ENCODE measurements around the gene RAB11FIP4. TPM values are rescaled to one million over a fixed set of nuclear protein-coding genes. Genes with fewer than 3 reads are reported as not detected.
A peak's percentile ranks its signal among the peaks of the same experiment; 100 is the strongest.

The RAB11FIP4 gene
- total and polyA plus RNA-seq, 12 donors = 1.6 to 13.9 (median 8.4) TPM

DNA sequence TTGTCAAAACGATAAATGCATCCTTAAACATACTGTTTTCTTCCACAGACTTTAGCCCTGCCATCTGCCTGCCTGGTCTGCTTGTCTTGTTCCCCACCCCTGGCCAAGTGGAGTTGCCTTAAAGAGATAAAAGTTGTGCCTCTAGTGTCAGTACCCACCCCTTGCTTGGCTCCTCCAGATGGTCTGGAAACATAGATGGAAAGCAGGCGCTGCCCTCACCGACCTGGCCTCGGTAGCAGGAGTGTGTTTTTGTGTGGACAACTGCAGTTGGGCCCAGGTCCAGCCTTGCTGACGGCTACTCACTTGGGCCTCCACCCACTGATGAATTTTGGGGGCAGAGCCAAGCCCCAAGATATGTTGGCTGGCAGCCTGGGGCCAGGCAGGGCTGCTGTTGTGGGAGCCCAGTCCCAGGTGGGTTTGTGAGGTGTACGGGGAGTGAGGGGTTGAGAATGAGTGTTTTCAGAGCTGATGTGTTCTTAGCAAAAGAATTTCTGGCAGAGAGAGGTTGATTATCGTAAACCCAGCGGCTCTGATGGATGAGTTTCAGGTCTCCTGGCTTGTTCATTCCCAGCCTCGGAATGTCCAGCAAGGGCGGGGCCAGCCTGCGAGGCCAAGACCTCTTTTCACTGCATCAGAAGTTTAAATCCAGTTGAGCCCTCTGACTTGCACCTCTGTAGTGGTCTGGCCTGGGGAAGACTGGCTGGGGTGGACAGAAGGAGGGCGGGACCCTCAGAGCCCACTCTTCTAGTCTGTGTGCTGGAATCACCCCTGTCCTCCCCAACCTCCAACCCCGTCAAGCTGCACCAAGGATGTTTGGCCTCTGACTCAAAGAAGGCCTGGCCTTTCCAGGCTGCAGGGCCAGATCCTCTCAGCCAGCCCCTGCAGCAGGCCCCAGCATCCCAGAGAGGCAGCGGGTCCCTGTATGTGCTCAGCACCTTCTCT lies 179.7 kb downstream of the RAB11FIP4 start:
- WGBS, 2 donors = 26 to 31% methylated on average over 14 of the region's 14 CpGs
- DNase-seq (peak; percentile 82 to 86), ATAC-seq (peak; percentile 65 to 92 (median 87))
- intact Hi-C loops (cut with DNase I) = loop anchor here in 2 of 10 donors (5.0 to 10.0 kb wide), 2 partner anchors 124 to 166 kb away; no protein-coding TSS in a partner anchor
- H3K9me3 ChIP-seq = no peaks in the 10 kb centered on the region
- peak overlapping the region in 1 of 10 donors; percentile 1 for H3K4me3 ChIP-seq
- H3K27ac ChIP-seq = peak overlapping the region; percentile 38 to 89 (median 76)
- H3K36me3 ChIP-seq = peaks cover 0 to 3% (median 0%) of the 10 kb centered on the region in 9 donors
- TF ChIP-seq, protein P1, sequence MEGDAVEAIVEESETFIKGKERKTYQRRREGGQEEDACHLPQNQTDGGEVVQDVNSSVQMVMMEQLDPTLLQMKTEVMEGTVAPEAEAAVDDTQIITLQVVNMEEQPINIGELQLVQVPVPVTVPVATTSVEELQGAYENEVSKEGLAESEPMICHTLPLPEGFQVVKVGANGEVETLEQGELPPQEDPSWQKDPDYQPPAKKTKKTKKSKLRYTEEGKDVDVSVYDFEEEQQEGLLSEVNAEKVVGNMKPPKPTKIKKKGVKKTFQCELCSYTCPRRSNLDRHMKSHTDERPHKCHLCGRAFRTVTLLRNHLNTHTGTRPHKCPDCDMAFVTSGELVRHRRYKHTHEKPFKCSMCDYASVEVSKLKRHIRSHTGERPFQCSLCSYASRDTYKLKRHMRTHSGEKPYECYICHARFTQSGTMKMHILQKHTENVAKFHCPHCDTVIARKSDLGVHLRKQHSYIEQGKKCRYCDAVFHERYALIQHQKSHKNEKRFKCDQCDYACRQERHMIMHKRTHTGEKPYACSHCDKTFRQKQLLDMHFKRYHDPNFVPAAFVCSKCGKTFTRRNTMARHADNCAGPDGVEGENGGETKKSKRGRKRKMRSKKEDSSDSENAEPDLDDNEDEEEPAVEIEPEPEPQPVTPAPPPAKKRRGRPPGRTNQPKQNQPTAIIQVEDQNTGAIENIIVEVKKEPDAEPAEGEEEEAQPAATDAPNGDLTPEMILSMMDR (IDR thresholded peaks at IDR 0.05) = no peak
- H3K4me1 ChIP-seq = peaks cover 6 to 76% (median 73%) of the 10 kb centered on the region in 9 donors
- H3K27me3 ChIP-seq = no peaks in the 10 kb centered on the region

DNA sequence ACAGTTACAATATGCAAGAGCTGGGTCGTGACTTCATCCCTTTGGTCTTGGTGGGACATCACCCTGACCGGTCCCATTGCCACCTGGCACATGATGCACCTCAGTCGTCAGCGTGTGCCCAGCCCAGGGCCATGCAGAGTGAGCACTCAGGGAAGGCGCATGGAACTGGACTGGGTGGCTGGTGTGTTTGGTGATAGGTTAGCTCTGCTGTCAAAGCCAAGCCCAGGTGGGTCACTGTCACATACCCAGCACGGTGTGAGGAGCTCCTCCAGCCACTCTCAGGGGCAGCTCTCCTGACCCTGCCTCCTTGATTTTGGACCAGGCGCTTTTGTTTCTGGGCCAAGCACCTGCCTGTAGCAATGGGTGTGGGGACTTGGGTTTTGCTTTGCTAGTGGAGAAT lies 180.9 kb downstream of the RAB11FIP4 start:
- TF ChIP-seq, protein P1 (IDR thresholded peaks at IDR 0.05) = no peak
- ATAC-seq (no peak), DNase-seq (no peak)
- H3K4me3 ChIP-seq = no peak overlapping the region
- H3K36me3 ChIP-seq = peaks cover 0 to 3% (median 0%) of the 10 kb centered on the region in 9 donors
- H3K27me3 ChIP-seq = no peaks in the 10 kb centered on the region
- H3K9me3 ChIP-seq = no peaks in the 10 kb centered on the region
- intact Hi-C loops (cut with DNase I) = loop anchor here in 2 of 10 donors (5.0 to 10.0 kb wide), 2 partner anchors 122 to 165 kb away; no protein-coding TSS in a partner anchor
- WGBS, 2 donors = 93 to 97% methylated on average over 7 of the region's 7 CpGs
- peaks cover 6 to 66% (median 62%) of the 10 kb centered on the region in 9 donors for H3K4me1 ChIP-seq
- peak overlapping the region in 9 of 10 donors; percentile 55 to 89 (median 76) for H3K27ac ChIP-seq

DNA sequence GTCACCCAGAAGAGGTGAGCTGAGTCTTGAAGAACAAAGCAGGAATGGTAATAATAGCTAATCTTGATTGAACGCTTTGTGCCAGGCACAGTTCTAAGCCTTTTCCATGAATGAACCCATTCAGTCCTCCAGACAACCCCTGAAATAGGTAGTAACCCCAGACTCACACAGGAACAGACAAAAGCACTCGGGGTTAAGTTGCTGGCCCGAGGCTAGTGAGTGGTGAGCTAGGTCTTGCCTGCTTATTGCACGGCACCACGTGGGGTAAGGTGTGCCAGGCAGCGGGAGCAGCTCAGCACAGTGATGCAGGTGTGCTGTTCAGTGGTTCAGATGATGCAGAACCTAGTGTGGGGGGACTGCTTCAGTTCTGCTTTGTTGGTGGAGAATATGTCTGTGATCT lies 181.6 kb downstream of the RAB11FIP4 start:
- Histone ChIP-seq H3K9me3 (no peaks in the 10 kb centered on the region), H3K4me3 (no peak overlapping the region), H3K27me3 (no peaks in the 10 kb centered on the region), H3K4me1 (peaks cover 6 to 59% (median 55%) of the 10 kb centered on the region in 9 donors), H3K36me3 (peaks cover 0 to 8% (median 0%) of the 10 kb centered on the region in 9 donors), H3K27ac (peak overlapping the region in 3 of 10 donors; percentile 14 to 44 (median 27))
- TF ChIP-seq, protein P1 (IDR thresholded peaks at IDR 0.05) = no peak
- ATAC-seq = no peak
- DNase-seq = no peak
- 76 to 90% methylated on average over 6 of the region's 6 CpGs for WGBS, 2 donors
- intact Hi-C loops (cut with DNase I) = loop anchor here in 2 of 10 donors (5.0 to 10.0 kb wide), 2 partner anchors 122 to 164 kb away; no protein-coding TSS in a partner anchor

DNA sequence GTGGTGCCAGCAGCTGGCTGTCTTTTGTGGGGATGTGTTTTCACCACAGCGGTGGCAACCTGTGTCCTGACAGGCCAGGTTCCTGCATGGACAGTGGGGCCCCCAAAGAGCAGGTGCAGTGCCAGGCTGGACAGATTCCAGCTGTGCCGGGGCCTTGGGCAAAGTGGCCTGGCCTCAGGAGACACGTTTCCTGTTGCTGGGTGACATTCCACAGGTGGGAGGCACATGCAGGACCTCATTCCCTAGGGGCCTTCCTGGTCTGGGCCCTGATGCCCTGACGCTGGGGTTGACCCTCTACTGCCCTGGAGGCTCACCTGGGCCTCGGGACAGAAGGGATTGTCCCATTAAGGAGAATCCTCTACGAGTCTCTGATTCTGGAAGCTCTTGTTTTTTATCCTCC lies 182.4 kb downstream of the RAB11FIP4 start:
- ATAC-seq (no peak), DNase-seq (no peak)
- TF ChIP-seq, protein P1 (IDR thresholded peaks at IDR 0.05) = no peak
- Histone ChIP-seq H3K9me3 (no peaks in the 10 kb centered on the region), H3K27me3 (no peaks in the 10 kb centered on the region), H3K4me1 (peaks cover 6 to 52% (median 50%) of the 10 kb centered on the region in 9 donors), H3K4me3 (no peak overlapping the region), H3K27ac (peak overlapping the region in 1 of 10 donors; percentile 44), H3K36me3 (peaks cover 0 to 11% (median 0%) of the 10 kb centered on the region in 9 donors)
- intact Hi-C loops (cut with DNase I) = loop anchor here in 2 of 10 donors (5.0 to 10.0 kb wide), 2 partner anchors 121 to 163 kb away; no protein-coding TSS in a partner anchor
- WGBS, 2 donors = 70 to 72% methylated on average over 6 of the region's 6 CpGs

Data from heart right ventricle (tissue), 16 donors.